Natural killer cell (primary cell): ENCODE measurements around the gene MAN1A1. TPM values are rescaled to one million over a fixed set of nuclear protein-coding genes. Genes with fewer than 3 reads are reported as not detected.
"Not testable (repeated sequence)": the region's sequence is repeated elsewhere in the genome, so short reads cannot be mapped to it uniquely, and the experiment has no call there.

Source experiments
- ATAC-seq, 3 donors: fragments of 150-1000 bp in 2 of 3; fragments of 200-7000 bp in 1 of 3; cut with Tn5 transposase; 1 replicate in 1 of 3; 2 replicates in 2 of 3; pipeline ENCODE4 v1.10.0; 2021; ENCODE audit warnings: mild to moderate bottlenecking in 2 of 3, moderate library complexity in 2 of 3
- DNase-seq, 2 donors: peaks; one replicate each; pipeline versions ENCODE4 v3.0.0 to v3.0.0-alpha.2; 2013 to 2021; ENCODE audit warnings: mixed read lengths in 1 of 2
- H3K27ac ChIP-seq: one replicate; pipeline ENCODE4 v1.5.1; 2013; ENCODE audit warnings: mild to moderate bottlenecking, low read length
- H3K27me3 ChIP-seq: one replicate; pipeline ENCODE4 v1.6.1; 2013; ENCODE audit warnings: low read length; ENCODE audit not compliant: control insufficient read depth, insufficient read depth
- H3K36me3 ChIP-seq: one replicate; pipeline ENCODE4 v1.6.1; 2013; ENCODE audit warnings: low read length; ENCODE audit not compliant: control insufficient read depth, insufficient read depth
- H3K4me1 ChIP-seq: one replicate; pipeline ENCODE4 v1.6.1; 2013; ENCODE audit warnings: low read length; ENCODE audit not compliant: control insufficient read depth, insufficient read depth
- H3K4me3 ChIP-seq: one replicate; pipeline ENCODE4 v1.5.1; 2013; ENCODE audit warnings: low read length
- H3K9me3 ChIP-seq: one replicate; pipeline ENCODE4 v1.6.1; 2013; ENCODE audit warnings: low read length; ENCODE audit not compliant: control insufficient read depth, insufficient read depth
- H3K27ac Mint-ChIP-seq, 2 donors: one replicate each; pipeline ENCODE4 v1.8.0; 2022; ENCODE audit warnings: mild to moderate bottlenecking in 2 of 2, mixed read lengths in 2 of 2, moderate library complexity in 1 of 2
- H3K27me3 Mint-ChIP-seq, 2 donors: one replicate each; pipeline ENCODE4 v1.8.0; 2022; ENCODE audit warnings: low read depth in 2 of 2, mixed read lengths in 2 of 2
- H3K36me3 Mint-ChIP-seq: one replicate; pipeline ENCODE4 v1.8.0; 2022; ENCODE audit warnings: mixed read lengths
- H3K4me1 Mint-ChIP-seq, 2 donors: one replicate each; pipeline ENCODE4 v1.8.0; 2022; ENCODE audit warnings: mixed read lengths in 2 of 2
- H3K4me3 Mint-ChIP-seq: one replicate; pipeline ENCODE4 v1.8.0; 2022; ENCODE audit warnings: mild to moderate bottlenecking, moderate library complexity, mixed read lengths
- H3K9me3 Mint-ChIP-seq, 2 donors: one replicate each; pipeline ENCODE4 v1.8.0; 2022; ENCODE audit warnings: mixed read lengths in 2 of 2
- WGBS: methylation state at CpG from one replicate; pipeline ENCODE4 v1.1.7; 2013; ENCODE audit warnings: missing lambda C conversion rate; ENCODE audit not compliant: insufficient coverage; 5-methylcytosine and 5-hydroxymethylcytosine counted together
- intact Hi-C: fragments of 100-400 bp; cut with micrococcal nuclease; formaldehyde crosslinking; loops from one replicate; pipeline ENCODE4 v1.14.2; 2022
- total RNA-seq, 4 donors: library from RNA; stranded (reverse); fragments of 120-200 nt in 1 of 4; gene quantifications; one replicate each; pipeline versions ENCODE4 v1.2.3 to v1.2.4, GENCODE V29; 2013 to 2022
- TF ChIP-seq, protein P1 (sequence below): fragments of 200-600 bp; IDR thresholded peaks from one replicate; pipeline ENCODE4 v1.8.0; 2022; ENCODE audit warnings: antibody characterized with exemption

MAN1A1 gene
- total RNA-seq, 3 donors from 2014 or later (not counting 1 experiment from before 2014, with no cell fraction given), result 45.6 to 54.6 (median 53.6) TPM

GRCh38 chr6:119296036-119297035, 53.2 kb downstream of the MAN1A1 start:
- no peak overlapping the region for H3K4me3 ChIP-seq
- ATAC-seq, result peak in 1 of 3 donors; percentile 30
- DNase-seq, result no peak
- WGBS, result 51% methylated on average over 3 of the region's 4 CpGs
- no peaks in the 10 kb centered on the region for H3K9me3 ChIP-seq
- Mint-ChIP-seq H3K36me3 (no peaks in the 10 kb centered on the region), H3K4me3 (no peak overlapping the region), H3K27ac (peak overlapping the region; percentile 7 to 50), H3K27me3 (no peaks in the 10 kb centered on the region), H3K4me1 (peaks cover 28 to 30% of the 10 kb centered on the region in 2 donors), H3K9me3 (no peaks in the 10 kb centered on the region)
- H3K36me3 ChIP-seq, result peaks cover 8% of the 10 kb centered on the region
- intact Hi-C loops, result no loop called here
- no peaks in the 10 kb centered on the region for H3K27me3 ChIP-seq
- no peaks in the 10 kb centered on the region for H3K4me1 ChIP-seq
- H3K27ac ChIP-seq, result no peak overlapping the region
- TF ChIP-seq, protein P1, sequence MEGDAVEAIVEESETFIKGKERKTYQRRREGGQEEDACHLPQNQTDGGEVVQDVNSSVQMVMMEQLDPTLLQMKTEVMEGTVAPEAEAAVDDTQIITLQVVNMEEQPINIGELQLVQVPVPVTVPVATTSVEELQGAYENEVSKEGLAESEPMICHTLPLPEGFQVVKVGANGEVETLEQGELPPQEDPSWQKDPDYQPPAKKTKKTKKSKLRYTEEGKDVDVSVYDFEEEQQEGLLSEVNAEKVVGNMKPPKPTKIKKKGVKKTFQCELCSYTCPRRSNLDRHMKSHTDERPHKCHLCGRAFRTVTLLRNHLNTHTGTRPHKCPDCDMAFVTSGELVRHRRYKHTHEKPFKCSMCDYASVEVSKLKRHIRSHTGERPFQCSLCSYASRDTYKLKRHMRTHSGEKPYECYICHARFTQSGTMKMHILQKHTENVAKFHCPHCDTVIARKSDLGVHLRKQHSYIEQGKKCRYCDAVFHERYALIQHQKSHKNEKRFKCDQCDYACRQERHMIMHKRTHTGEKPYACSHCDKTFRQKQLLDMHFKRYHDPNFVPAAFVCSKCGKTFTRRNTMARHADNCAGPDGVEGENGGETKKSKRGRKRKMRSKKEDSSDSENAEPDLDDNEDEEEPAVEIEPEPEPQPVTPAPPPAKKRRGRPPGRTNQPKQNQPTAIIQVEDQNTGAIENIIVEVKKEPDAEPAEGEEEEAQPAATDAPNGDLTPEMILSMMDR, result no peak

DNA sequence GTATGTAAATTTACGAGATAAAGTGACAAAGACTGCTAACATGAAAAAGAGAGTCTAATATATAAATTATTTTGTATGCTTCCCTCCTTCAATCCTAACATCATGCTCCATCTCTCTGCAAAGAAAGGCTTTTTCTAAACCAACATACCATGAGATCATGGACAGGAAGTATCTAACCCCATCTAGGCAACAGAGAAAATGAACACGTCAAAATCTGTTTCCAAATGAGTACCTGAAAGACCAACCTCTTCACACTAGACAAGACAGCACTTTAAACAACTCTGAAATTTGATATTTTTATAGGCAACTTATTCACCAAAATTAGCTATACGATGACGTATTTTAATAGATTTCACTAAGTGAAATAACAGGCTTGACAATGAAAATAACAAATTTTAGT, 54.6 kb downstream of the MAN1A1 start:
- no peak overlapping the region for H3K4me3 Mint-ChIP-seq
- H3K27ac ChIP-seq, result no peak overlapping the region
- H3K27me3 ChIP-seq, result no peaks in the 10 kb centered on the region
- WGBS, result 59% methylated on average over 3 of the region's 4 CpGs
- no peak for DNase-seq
- TF ChIP-seq, protein P1, result no peak
- H3K9me3 ChIP-seq, result no peaks in the 10 kb centered on the region
- H3K36me3 ChIP-seq, result no peaks in the 10 kb centered on the region
- H3K27me3 Mint-ChIP-seq, result no peaks in the 10 kb centered on the region
- no peak overlapping the region for H3K4me3 ChIP-seq
- H3K9me3 Mint-ChIP-seq, result no peaks in the 10 kb centered on the region
- no peaks in the 10 kb centered on the region for H3K4me1 ChIP-seq
- peak in 1 of 3 donors; percentile 40 for ATAC-seq
- no peaks in the 10 kb centered on the region for H3K36me3 Mint-ChIP-seq
- peak overlapping the region; percentile 7 to 29 for H3K27ac Mint-ChIP-seq
- intact Hi-C loops, result no loop called here
- peaks cover 32 to 34% of the 10 kb centered on the region in 2 donors for H3K4me1 Mint-ChIP-seq

DNA sequence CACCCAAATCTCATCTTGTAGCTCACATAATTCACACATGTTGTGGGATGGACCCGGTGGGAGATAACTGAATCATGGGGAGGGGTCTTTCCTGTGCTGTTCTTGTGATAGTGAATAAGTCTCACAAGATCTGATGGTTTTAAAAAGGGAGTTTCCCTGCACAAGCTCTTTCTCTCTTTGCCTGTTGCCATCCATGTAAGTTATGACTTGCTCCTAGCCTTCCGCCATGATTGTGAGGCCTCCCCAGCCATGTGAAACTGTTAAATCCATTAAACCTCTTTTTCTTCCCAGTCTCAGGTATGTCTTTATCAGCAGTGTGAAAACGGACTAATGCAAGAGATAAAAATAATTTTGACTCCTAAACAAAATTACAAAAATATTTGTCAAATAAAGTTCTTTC, 58.5 kb downstream of the MAN1A1 start:
- H3K4me1 ChIP-seq, H3K9me3 Mint-ChIP-seq, intact Hi-C loops, H3K27ac ChIP-seq, H3K27me3 Mint-ChIP-seq, DNase-seq, H3K27me3 ChIP-seq, H3K36me3 ChIP-seq, H3K4me3 Mint-ChIP-seq, H3K9me3 ChIP-seq, ATAC-seq, H3K27ac Mint-ChIP-seq, H3K4me3 ChIP-seq: not testable (repeated sequence)
- 100% methylated on average over 1 of the region's 3 CpGs for WGBS
- Mint-ChIP-seq H3K36me3 (peaks cover 11% of the 10 kb centered on the region), H3K4me1 (peaks cover 28 to 35% of the 10 kb centered on the region in 2 donors)

DNA sequence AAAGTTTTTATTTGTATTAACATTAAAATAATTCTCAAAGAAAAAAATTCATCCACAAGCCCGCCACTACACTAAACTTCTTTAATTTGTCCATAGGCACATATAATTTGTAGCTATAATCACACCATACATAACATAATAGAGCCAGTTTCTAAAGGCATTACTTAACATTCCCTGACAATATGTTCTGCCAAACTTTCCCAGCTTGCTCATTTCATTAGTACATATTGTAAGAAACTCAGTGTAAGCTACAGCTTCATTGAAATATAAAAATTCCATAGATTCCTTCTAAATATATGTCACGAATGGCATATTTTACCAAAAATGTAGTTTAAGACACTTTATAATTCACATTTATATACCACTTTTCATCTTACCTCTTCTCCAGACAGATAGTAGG, 59.3 kb downstream of the MAN1A1 start:
- no peaks in the 10 kb centered on the region for H3K9me3 Mint-ChIP-seq
- H3K36me3 ChIP-seq, result no peaks in the 10 kb centered on the region
- no peaks in the 10 kb centered on the region for H3K27me3 Mint-ChIP-seq

More for the DNA sequence above, 59.3 kb downstream of the MAN1A1 start:
- no peak for ATAC-seq
- intact Hi-C loops, result no loop called here
- 100% methylated on average over 1 of the region's 2 CpGs for WGBS
- Histone ChIP-seq H3K4me1 (no peaks in the 10 kb centered on the region), H3K9me3 (no peaks in the 10 kb centered on the region), H3K27me3 (no peaks in the 10 kb centered on the region), H3K4me3 (no peak overlapping the region), H3K27ac (no peak overlapping the region)
- H3K4me3 Mint-ChIP-seq, result no peak overlapping the region
- no peak for DNase-seq
- peaks cover 22 to 29% of the 10 kb centered on the region in 2 donors for H3K4me1 Mint-ChIP-seq
- TF ChIP-seq, protein P1, result no peak
- H3K27ac Mint-ChIP-seq, result no peak overlapping the region
- H3K36me3 Mint-ChIP-seq, result peaks cover 11% of the 10 kb centered on the region
